ENCODE measurements around the gene RBM6.
"Not testable (repeated sequence)": the region's sequence is repeated elsewhere in the genome, so short reads cannot be mapped to it uniquely, and the experiment has no call there.

RBM6 gene

GRCh38 chr3:49939858-49940666, at the start of gene RBM6:
Gene RBM6, plus strand, starts transcription at chr3:49940150. Its CDS starts 22,492 bp downstream, at chr3:49962642.
- in situ Hi-C loops (cut with HindIII; ENCODE audit: low sequenced_read_pairs), result no loop called here

GRCh38 chr3:49895791-49896190, 44.2 kb upstream of the RBM6 start:
- in situ Hi-C loops (cut with HindIII; ENCODE audit: low sequenced_read_pairs), result no loop called here

- in situ Hi-C loops (cut with HindIII; ENCODE audit: low sequenced_read_pairs), result no loop called here
Observed at GRCh38 chr3:49896345-49896744, 43.6 kb upstream of the RBM6 start.

- in situ Hi-C loops (cut with HindIII; ENCODE audit: low sequenced_read_pairs), result no loop called here
Observed at GRCh38 chr3:49898991-49899390, 41.0 kb upstream of the RBM6 start.

- in situ Hi-C loops (cut with HindIII; ENCODE audit: low sequenced_read_pairs), result no loop called here
Observed at GRCh38 chr3:49899815-49900214, 40.1 kb upstream of the RBM6 start.

- in situ Hi-C loops (cut with HindIII; ENCODE audit: low sequenced_read_pairs), result no loop called here
Observed at GRCh38 chr3:49900491-49901153, 39.3 kb upstream of the RBM6 start.

- in situ Hi-C loops (cut with HindIII; ENCODE audit: low sequenced_read_pairs), result no loop called here
Observed at GRCh38 chr3:49901366-49902339, 38.3 kb upstream of the RBM6 start.

- in situ Hi-C loops (cut with HindIII; ENCODE audit: low sequenced_read_pairs), result no loop called here
Observed at GRCh38 chr3:49902511-49903345, 37.2 kb upstream of the RBM6 start.

- in situ Hi-C loops (cut with HindIII; ENCODE audit: low sequenced_read_pairs), result no loop called here
Observed at GRCh38 chr3:49903451-49904424, 36.2 kb upstream of the RBM6 start, which contains the start of gene MST1R. Gene MST1R, minus strand, starts transcription at chr3:49903873. Its CDS starts 264 bp downstream, at chr3:49903609.

GRCh38 chr3:49904448-49904847, 35.5 kb upstream of the RBM6 start:
- in situ Hi-C loops (cut with HindIII; ENCODE audit: low sequenced_read_pairs), result not testable (repeated sequence)

- in situ Hi-C loops (cut with HindIII; ENCODE audit: low sequenced_read_pairs), result no loop called here
Observed at GRCh38 chr3:49906073-49906743, 33.7 kb upstream of the RBM6 start.

- in situ Hi-C loops (cut with HindIII; ENCODE audit: low sequenced_read_pairs), result no loop called here
Observed at GRCh38 chr3:49908373-49909199, 31.4 kb upstream of the RBM6 start.

GRCh38 chr3:49910409-49911123, 29.4 kb upstream of the RBM6 start:
- in situ Hi-C loops (cut with HindIII; ENCODE audit: low sequenced_read_pairs), result no loop called here

GRCh38 chr3:49911124-49911420, 28.9 kb upstream of the RBM6 start:
- in situ Hi-C loops (cut with HindIII; ENCODE audit: low sequenced_read_pairs), result no loop called here

- in situ Hi-C loops (cut with HindIII; ENCODE audit: low sequenced_read_pairs), result no loop called here
Observed at GRCh38 chr3:49911611-49912010, 28.3 kb upstream of the RBM6 start.

- in situ Hi-C loops (cut with HindIII; ENCODE audit: low sequenced_read_pairs), result no loop called here
Observed at GRCh38 chr3:49912881-49913281, 27.1 kb upstream of the RBM6 start.

GRCh38 chr3:49914906-49915305, 25.0 kb upstream of the RBM6 start:
- in situ Hi-C loops (cut with HindIII; ENCODE audit: low sequenced_read_pairs), result no loop called here

All from DLD1 (cell line).